Esophagus squamous epithelium (tissue), 4 donors: ENCODE results near the gene P2RX2.

Source experiments
- POLR2A ChIP-seq, 4 donors: fragments of 450-650 bp; IDR thresholded peaks; one replicate each; pipeline ENCODE4 v1.6.1; 2017; ENCODE audit warnings: antibody characterized with exemption in 4 of 4, mild to moderate bottlenecking in 4 of 4, moderate library complexity in 3 of 4
- TF ChIP-seq, protein P1 (sequence below), 6 experiments: fragments of 450-650 bp in 4 of 6; fragments of 200-600 bp in 2 of 6; sonication (generic) in 2 of 6; IDR thresholded peaks; one replicate each; pipeline ENCODE4 v1.5.1; 2016 to 2019; ENCODE audit warnings: antibody characterized with exemption in 6 of 6, mild to moderate bottlenecking in 4 of 6, moderate library complexity in 4 of 6

DNA sequence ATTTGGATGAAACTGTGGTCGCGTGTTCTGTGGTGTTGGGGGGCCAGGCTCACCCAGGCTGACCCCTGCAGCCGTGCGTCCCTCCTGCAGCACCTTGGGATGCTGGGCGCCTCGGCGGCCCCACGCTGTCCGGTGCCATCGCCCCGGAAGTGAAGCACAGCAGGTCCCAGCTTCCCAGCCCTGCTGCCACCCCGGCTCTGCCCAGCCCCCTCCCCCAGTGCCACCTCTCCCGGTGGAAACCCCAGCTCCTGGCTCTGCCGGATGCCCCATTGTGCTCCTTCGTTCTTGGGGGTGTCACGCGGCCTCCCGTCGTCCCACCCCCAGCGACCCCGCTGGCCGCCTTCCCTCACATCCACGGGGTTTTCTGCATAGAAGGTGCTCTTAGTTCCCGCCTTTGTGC lies 33.4 kb upstream of the P2RX2 start:
- TF ChIP-seq, protein P1, sequence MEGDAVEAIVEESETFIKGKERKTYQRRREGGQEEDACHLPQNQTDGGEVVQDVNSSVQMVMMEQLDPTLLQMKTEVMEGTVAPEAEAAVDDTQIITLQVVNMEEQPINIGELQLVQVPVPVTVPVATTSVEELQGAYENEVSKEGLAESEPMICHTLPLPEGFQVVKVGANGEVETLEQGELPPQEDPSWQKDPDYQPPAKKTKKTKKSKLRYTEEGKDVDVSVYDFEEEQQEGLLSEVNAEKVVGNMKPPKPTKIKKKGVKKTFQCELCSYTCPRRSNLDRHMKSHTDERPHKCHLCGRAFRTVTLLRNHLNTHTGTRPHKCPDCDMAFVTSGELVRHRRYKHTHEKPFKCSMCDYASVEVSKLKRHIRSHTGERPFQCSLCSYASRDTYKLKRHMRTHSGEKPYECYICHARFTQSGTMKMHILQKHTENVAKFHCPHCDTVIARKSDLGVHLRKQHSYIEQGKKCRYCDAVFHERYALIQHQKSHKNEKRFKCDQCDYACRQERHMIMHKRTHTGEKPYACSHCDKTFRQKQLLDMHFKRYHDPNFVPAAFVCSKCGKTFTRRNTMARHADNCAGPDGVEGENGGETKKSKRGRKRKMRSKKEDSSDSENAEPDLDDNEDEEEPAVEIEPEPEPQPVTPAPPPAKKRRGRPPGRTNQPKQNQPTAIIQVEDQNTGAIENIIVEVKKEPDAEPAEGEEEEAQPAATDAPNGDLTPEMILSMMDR (IDR thresholded peaks at IDR 0.05): no peak
- no peak for TF ChIP-seq POLR2A (IDR thresholded peaks at IDR 0.05)
